CD14-positive monocyte (primary cell): Measurements from ENCODE around the gene GALNT18. TPM values are rescaled to one million over a fixed set of nuclear protein-coding genes. Genes with fewer than 3 reads are reported as not detected.

Source experiments
- DNase-seq, 3 donors: peaks; one replicate each; pipeline ENCODE4 v3.0.0-alpha.2; 2011 to 2022
- H2AFZ ChIP-seq: 2 replicates; pipeline ENCODE4 v1.6.0; 2012; ENCODE audit warnings: mild to moderate bottlenecking, low read depth, low read length, inconsistent platforms; ENCODE audit not compliant: insufficient read depth, poor library complexity, severe bottlenecking
- H3K27ac ChIP-seq, 2 donors: 1 replicate in 1 of 2; 2 replicates in 1 of 2; pipeline ENCODE4 v1.5.1; 2012 to 2013; ENCODE audit warnings: low read length in 2 of 2, control low read depth in 1 of 2, inconsistent platforms in 1 of 2, low read depth in 1 of 2, mild to moderate bottlenecking in 1 of 2
- H3K27me3 ChIP-seq, 2 donors: one replicate each; pipeline versions ENCODE4 v1.6.0 to v1.6.1; 2011 to 2013; ENCODE audit warnings: low read length in 2 of 2; ENCODE audit not compliant: control insufficient read depth in 2 of 2, insufficient read depth in 2 of 2
- H3K36me3 ChIP-seq, 2 donors: replicated peaks in 1 of 2; 1 replicate in 1 of 2; 2 replicates in 1 of 2; pipeline versions ENCODE4 v1.5.1 to v1.6.1; 2012 to 2013; ENCODE audit warnings: low read length in 2 of 2, control low read depth in 1 of 2, inconsistent platforms in 1 of 2, mild to moderate bottlenecking in 1 of 2; ENCODE audit not compliant: insufficient read depth in 2 of 2, control insufficient read depth in 1 of 2
- H3K4me1 ChIP-seq, 2 donors: 1 replicate in 1 of 2; 2 replicates in 1 of 2; pipeline versions ENCODE4 v1.5.1 to v1.6.1; 2012 to 2013; ENCODE audit warnings: low read length in 2 of 2, control low read depth in 1 of 2, inconsistent platforms in 1 of 2, mild to moderate bottlenecking in 1 of 2, moderate library complexity in 1 of 2; ENCODE audit not compliant: insufficient read depth in 2 of 2, control insufficient read depth in 1 of 2
- H3K4me2 ChIP-seq: replicated peaks from 2 replicates; pipeline ENCODE3; 2012; ENCODE audit warnings: low read length, moderate library complexity, mild to moderate bottlenecking; ENCODE audit not compliant: poor library complexity, severe bottlenecking; ENCODE audit errors: extremely low read depth
- H3K4me3 ChIP-seq, 3 experiments: fragments of 200-600 bp in 1 of 3; sonication (generic) in 1 of 3; replicated peaks in 1 of 3; 1 replicate in 2 of 3; 2 replicates in 1 of 3; pipeline ENCODE4 v1.5.1; 2011 to 2013; ENCODE audit warnings: low read length in 3 of 3, mild to moderate bottlenecking in 3 of 3, control low read depth in 2 of 3, low read depth in 2 of 3, inconsistent platforms in 1 of 3, moderate library complexity in 1 of 3
- H3K79me2 ChIP-seq: 2 replicates; pipeline ENCODE4 v1.6.0; 2012; ENCODE audit warnings: mild to moderate bottlenecking, control low read depth, inconsistent platforms, low read length, moderate library complexity; ENCODE audit not compliant: insufficient read depth
- H3K9ac ChIP-seq: 2 replicates; pipeline ENCODE4 v1.6.0; 2017; ENCODE audit warnings: low read length, mild to moderate bottlenecking; ENCODE audit not compliant: insufficient read depth, poor library complexity, severe bottlenecking
- H3K9me3 ChIP-seq, 2 donors: replicated peaks in 1 of 2; 1 replicate in 1 of 2; 2 replicates in 1 of 2; pipeline versions ENCODE4 v1.5.1 to v1.6.1; 2012 to 2013; ENCODE audit warnings: low read length in 2 of 2, control low read depth in 1 of 2; ENCODE audit not compliant: control insufficient read depth in 1 of 2, insufficient read depth in 1 of 2
- H4K20me1 ChIP-seq: 2 replicates; pipeline ENCODE4 v1.6.0; 2012; ENCODE audit warnings: mild to moderate bottlenecking, low read length, control low read depth, moderate library complexity; ENCODE audit not compliant: insufficient read depth
- H3K27ac Mint-ChIP-seq, 7 donors: one replicate each; pipeline ENCODE4 v1.8.0; 2020; ENCODE audit warnings: mild to moderate bottlenecking in 7 of 7, mixed read lengths in 7 of 7, moderate library complexity in 6 of 7, inconsistent platforms in 2 of 7
- H3K27me3 Mint-ChIP-seq, 3 donors: one replicate each; pipeline ENCODE4 v1.8.0; 2021 to 2022; ENCODE audit warnings: low read depth in 3 of 3, mild to moderate bottlenecking in 3 of 3, mixed read lengths in 3 of 3, moderate library complexity in 3 of 3, inconsistent platforms in 1 of 3
- H3K36me3 Mint-ChIP-seq, 2 donors: one replicate each; pipeline ENCODE4 v1.8.0; 2020; ENCODE audit warnings: mixed read lengths in 2 of 2, inconsistent platforms in 1 of 2, mild to moderate bottlenecking in 1 of 2
- H3K4me1 Mint-ChIP-seq: one replicate; pipeline ENCODE4 v1.8.0; 2020; ENCODE audit warnings: mild to moderate bottlenecking, mixed read lengths
- H3K4me3 Mint-ChIP-seq, 2 donors: one replicate each; pipeline ENCODE4 v1.8.0; 2020; ENCODE audit warnings: mild to moderate bottlenecking in 2 of 2, mixed read lengths in 2 of 2, moderate library complexity in 1 of 2
- H3K9me3 Mint-ChIP-seq, 7 donors: one replicate each; pipeline ENCODE4 v1.8.0; 2020 to 2022; ENCODE audit warnings: mixed read lengths in 7 of 7, mild to moderate bottlenecking in 6 of 7, moderate library complexity in 6 of 7, inconsistent platforms in 2 of 7
- WGBS: methylation state at CpG from one replicate; pipeline ENCODE4 v1.1.5; 2013; ENCODE audit warnings: missing lambda C conversion rate; ENCODE audit not compliant: insufficient coverage; 5-methylcytosine and 5-hydroxymethylcytosine counted together
- intact Hi-C, 2 donors: fragments of 100-400 bp; cut with micrococcal nuclease; formaldehyde crosslinking; loops; one replicate each; pipeline versions ENCODE4 v1.15.0 to v1.15.1; 2023
- polyA plus RNA-seq, 3 donors: library from polyadenylated mRNA; depleted of rRNA in 1 of 3; unstranded in 2 of 3; stranded (reverse) in 1 of 3; fragments of 300-500 nt in 2 of 3; fragments of >200 nt in 1 of 3; fragmentation: Illumina TruSeq in 2 of 3; gene quantifications; 1 replicate in 2 of 3; 2 replicates in 1 of 3; pipeline ENCODE4 v1.2.3, GENCODE V29; 2012 to 2021
- TF ChIP-seq, protein P1 (sequence below): fragments of 200-600 bp; IDR thresholded peaks from one replicate; pipeline ENCODE4 v1.8.0; 2022; ENCODE audit warnings: antibody characterized with exemption, mild to moderate bottlenecking

GALNT18 gene
- polyA plus RNA-seq, 3 donors: not detected

DNA sequence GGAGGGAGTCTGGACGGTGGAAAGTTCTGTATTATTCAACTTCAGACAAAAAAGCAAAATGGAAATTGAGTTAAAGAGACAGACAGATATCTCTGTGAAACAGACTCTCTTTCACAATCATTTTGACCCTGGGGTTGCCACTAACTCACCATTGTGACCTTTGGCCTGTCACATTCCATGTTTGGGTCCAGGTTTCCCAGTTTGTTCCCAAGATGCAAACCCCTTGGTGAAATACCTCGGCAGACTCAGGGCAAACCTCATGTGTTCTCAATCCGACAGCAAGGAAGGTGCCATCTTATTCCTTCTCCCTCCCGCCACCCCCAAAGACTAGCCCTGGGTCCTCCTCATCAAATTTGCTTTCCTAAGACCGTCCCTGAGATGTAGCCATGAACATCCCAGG, 41.8 kb downstream of the GALNT18 start:
- H3K27me3 Mint-ChIP-seq: peaks cover 7 to 11% (median 9%) of the 10 kb centered on the region in 3 donors
- TF ChIP-seq, protein P1, sequence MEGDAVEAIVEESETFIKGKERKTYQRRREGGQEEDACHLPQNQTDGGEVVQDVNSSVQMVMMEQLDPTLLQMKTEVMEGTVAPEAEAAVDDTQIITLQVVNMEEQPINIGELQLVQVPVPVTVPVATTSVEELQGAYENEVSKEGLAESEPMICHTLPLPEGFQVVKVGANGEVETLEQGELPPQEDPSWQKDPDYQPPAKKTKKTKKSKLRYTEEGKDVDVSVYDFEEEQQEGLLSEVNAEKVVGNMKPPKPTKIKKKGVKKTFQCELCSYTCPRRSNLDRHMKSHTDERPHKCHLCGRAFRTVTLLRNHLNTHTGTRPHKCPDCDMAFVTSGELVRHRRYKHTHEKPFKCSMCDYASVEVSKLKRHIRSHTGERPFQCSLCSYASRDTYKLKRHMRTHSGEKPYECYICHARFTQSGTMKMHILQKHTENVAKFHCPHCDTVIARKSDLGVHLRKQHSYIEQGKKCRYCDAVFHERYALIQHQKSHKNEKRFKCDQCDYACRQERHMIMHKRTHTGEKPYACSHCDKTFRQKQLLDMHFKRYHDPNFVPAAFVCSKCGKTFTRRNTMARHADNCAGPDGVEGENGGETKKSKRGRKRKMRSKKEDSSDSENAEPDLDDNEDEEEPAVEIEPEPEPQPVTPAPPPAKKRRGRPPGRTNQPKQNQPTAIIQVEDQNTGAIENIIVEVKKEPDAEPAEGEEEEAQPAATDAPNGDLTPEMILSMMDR: no peak
- no peak overlapping the region for H3K4me3 Mint-ChIP-seq
- no peaks in the 10 kb centered on the region for H3K4me1 Mint-ChIP-seq
- Histone ChIP-seq H3K79me2 (no peaks in the 10 kb centered on the region), H3K4me2 (no peak overlapping the region), H3K4me3 (no peak overlapping the region), H3K9ac (no peak overlapping the region), H3K27me3 (peaks cover 0 to 3% of the 10 kb centered on the region in 2 donors), H3K4me1 (no peaks in the 10 kb centered on the region), H3K36me3 (no peaks in the 10 kb centered on the region), H3K9me3 (no peaks in the 10 kb centered on the region), H4K20me1 (no peaks in the 10 kb centered on the region), H3K27ac (no peak overlapping the region), H2AFZ (no peak overlapping the region)
- H3K9me3 Mint-ChIP-seq: no peaks in the 10 kb centered on the region
- intact Hi-C loops: no loop called here
- DNase-seq: no peak
- WGBS: 95% methylated on average over 4 of the region's 5 CpGs
- H3K36me3 Mint-ChIP-seq: no peaks in the 10 kb centered on the region
- H3K27ac Mint-ChIP-seq: no peak overlapping the region

- H3K27ac Mint-ChIP-seq: no peak overlapping the region
Measured at GRCh38 chr11:11579012-11579988, 42.5 kb downstream of the GALNT18 start.

More at GRCh38 chr11:11579012-11579988, 42.5 kb downstream of the GALNT18 start:
- intact Hi-C loops: no loop called here
- no peak overlapping the region for H3K4me3 Mint-ChIP-seq
- H3K36me3 Mint-ChIP-seq: no peaks in the 10 kb centered on the region
- no peak overlapping the region for H3K4me2 ChIP-seq
- TF ChIP-seq, protein P1: no peak
- no peak overlapping the region for H3K9ac ChIP-seq
- no peaks in the 10 kb centered on the region for H3K79me2 ChIP-seq
- DNase-seq: no peak
- H3K4me1 ChIP-seq: no peaks in the 10 kb centered on the region
- H3K27me3 ChIP-seq: peaks cover 0 to 3% of the 10 kb centered on the region in 2 donors
- no peaks in the 10 kb centered on the region for H3K4me1 Mint-ChIP-seq
- H4K20me1 ChIP-seq: no peaks in the 10 kb centered on the region
- H3K9me3 ChIP-seq: no peaks in the 10 kb centered on the region
- no peak overlapping the region for H3K27ac ChIP-seq
- H3K4me3 ChIP-seq: no peak overlapping the region
- peaks cover 7 to 10% (median 9%) of the 10 kb centered on the region in 3 donors for H3K27me3 Mint-ChIP-seq
- no peaks in the 10 kb centered on the region for H3K9me3 Mint-ChIP-seq
- no peaks in the 10 kb centered on the region for H3K36me3 ChIP-seq
- 92% methylated on average over 5 of the region's 13 CpGs for WGBS
- H2AFZ ChIP-seq: no peak overlapping the region
